ENCODE measurements around the gene UBE2U.

- TF ChIP-seq POLR2AphosphoS5 (IDR thresholded peaks at IDR 0.05; ENCODE audit: low read depth, low read length) (no peak), SIN3A (IDR thresholded peaks at IDR 0.05; ENCODE audit: borderline replicate concordance, insufficient read depth, low read length) (no peak), REST (IDR thresholded peaks at IDR 0.05; ENCODE audit: insufficient read depth in 1 of 2, low read depth in 2 of 2, low read length in 2 of 2) (no peak)
Observed at GRCh38 chr1:64187646-64188045, 15.8 kb upstream of the UBE2U start.

All from PFSK-1 (cell line).